Measurements from ENCODE around the gene SLC23A1. TPM values are rescaled to one million over a fixed set of nuclear protein-coding genes. Genes with fewer than 3 reads are reported as not detected.

The SLC23A1 gene
- total and polyA plus RNA-seq, 4 experiments from 2014 or later = not detected

DNA sequence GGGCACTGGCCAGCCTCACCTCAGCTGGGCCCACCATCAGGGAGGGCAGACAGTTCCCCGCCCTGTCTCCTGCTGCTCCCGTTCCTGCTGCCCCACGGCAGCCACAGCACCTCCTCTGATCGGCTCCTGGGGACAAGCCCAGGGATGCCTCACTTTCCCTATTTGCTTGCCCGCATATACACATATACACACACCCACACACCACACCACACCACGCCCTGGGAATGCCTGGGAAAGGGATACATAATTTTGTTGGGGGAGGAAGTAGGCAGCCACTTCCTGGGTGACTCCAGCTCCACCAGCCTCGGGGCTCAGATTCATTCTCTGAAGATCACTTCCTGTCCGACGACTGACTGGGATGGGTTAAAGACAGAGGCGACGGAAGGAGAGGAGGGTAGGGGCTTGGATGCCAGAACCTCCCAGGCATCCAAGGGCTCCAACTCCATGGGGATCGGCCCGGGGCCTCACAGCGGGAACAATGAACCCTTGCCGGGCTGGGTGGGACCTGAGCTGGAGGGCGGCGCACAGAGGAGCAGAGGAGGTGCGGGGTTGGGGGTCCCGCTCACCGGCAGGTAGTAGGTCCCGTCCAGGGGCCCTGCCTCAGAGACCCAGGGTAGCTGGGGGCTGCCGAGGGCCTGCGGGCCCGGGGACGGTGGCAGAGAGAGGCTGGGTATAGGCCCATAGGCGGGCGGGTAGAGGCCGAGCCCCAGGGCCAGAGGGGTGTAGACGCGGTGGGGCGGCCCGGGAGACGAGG lies 8.7 kb upstream of the SLC23A1 start:
- H3K4me1 ChIP-seq (ENCODE audit: insufficient read depth, low read length) = peaks cover 42% of the 10 kb centered on the region
- Mint-ChIP-seq H3K36me3 (no peaks in the 10 kb centered on the region), H3K4me1 (peaks cover 22 to 43% (median 30%) of the 10 kb centered on the region in 4 donors), H3K27me3 (no peaks in the 10 kb centered on the region), H3K9me3 (peaks cover 0 to 2% (median 0%) of the 10 kb centered on the region in 8 donors), H3K4me3 (peak overlapping the region; percentile 66 to 94 (median 80)), H3K27ac (peak overlapping the region; percentile 49 to 96 (median 92))
- no peaks in the 10 kb centered on the region for H3K36me3 ChIP-seq (ENCODE audit: insufficient read depth, low read length)
- peak overlapping the region in 1 of 2 donors; percentile 61 for H3K4me3 ChIP-seq (ENCODE audit: low read length in 2 of 2)
- no peak for DNase-seq
- H3K9me3 ChIP-seq (ENCODE audit: control insufficient read depth in 1 of 2, low read length in 2 of 2) = no peaks in the 10 kb centered on the region
- H3K27me3 ChIP-seq (ENCODE audit: insufficient read depth, low read length) = no peaks in the 10 kb centered on the region
- POLR2A ChIA-PET (ENCODE audit: partially characterized antibody) = interaction anchor here (1.3 to 7.2 kb wide), 4 partner anchors 11 to 98 kb away, joined by 3 to 49 read pairs (median 17); partner anchors contain the start of genes MATR3, PAIP2 and SPATA24
- CTCF ChIA-PET (ENCODE audit: partially characterized antibody) = interaction anchor here (1.1 to 4.1 kb wide), 4 partner anchors 11 to 140 kb away, joined by 3 to 25 read pairs (median 5); partner anchors contain the start of gene SPATA24
- intact Hi-C loops (cut with micrococcal nuclease) = loop anchor here (1.0 to 5.0 kb wide), 4 partner anchors 49 to 140 kb away; partner anchors contain the start of gene MATR3
- H3K27ac ChIP-seq (ENCODE audit: low read depth, low read length) = peak overlapping the region; percentile 39

- no peaks in the 10 kb centered on the region for H3K36me3 ChIP-seq (ENCODE audit: insufficient read depth, low read length)
- H3K9me3 Mint-ChIP-seq = peaks cover 0 to 2% (median 0%) of the 10 kb centered on the region in 8 donors
- no peak for DNase-seq
- ChIA-PET CTCF (ENCODE audit: partially characterized antibody) (interaction anchor here (1.1 to 4.1 kb wide), 3 partner anchors 12 to 140 kb away, joined by 3 to 25 read pairs (median 7); partner anchors contain the start of gene SPATA24), POLR2A (ENCODE audit: partially characterized antibody) (interaction anchor here (0.7 to 7.2 kb wide), 6 partner anchors 11 to 173 kb away, joined by 3 to 49 read pairs (median 8); partner anchors contain the start of genes MATR3, PAIP2 and SPATA24)
- no peak overlapping the region for H3K4me3 ChIP-seq (ENCODE audit: low read length in 2 of 2)
- H3K27me3 Mint-ChIP-seq = no peaks in the 10 kb centered on the region
- peaks cover 45% of the 10 kb centered on the region for H3K4me1 ChIP-seq (ENCODE audit: insufficient read depth, low read length)
- H3K36me3 Mint-ChIP-seq = no peaks in the 10 kb centered on the region
- H3K27ac Mint-ChIP-seq = peak overlapping the region; percentile 49 to 96 (median 92)
- no peaks in the 10 kb centered on the region for H3K9me3 ChIP-seq (ENCODE audit: control insufficient read depth in 1 of 2, low read length in 2 of 2)
- H3K4me3 Mint-ChIP-seq = peak overlapping the region in 7 of 8 donors; percentile 17 to 94 (median 82)
- peaks cover 24 to 50% (median 36%) of the 10 kb centered on the region in 4 donors for H3K4me1 Mint-ChIP-seq
- intact Hi-C loops (cut with micrococcal nuclease) = loop anchor here (5.0 kb wide), 1 partner anchor 119 kb away; no protein-coding TSS in a partner anchor
- H3K27ac ChIP-seq (ENCODE audit: low read depth, low read length) = peak overlapping the region; percentile 44
- no peaks in the 10 kb centered on the region for H3K27me3 ChIP-seq (ENCODE audit: insufficient read depth, low read length)
These were observed 7.8 kb upstream of the SLC23A1 start for GRCh38 chr5:139390639-139391569.

DNA sequence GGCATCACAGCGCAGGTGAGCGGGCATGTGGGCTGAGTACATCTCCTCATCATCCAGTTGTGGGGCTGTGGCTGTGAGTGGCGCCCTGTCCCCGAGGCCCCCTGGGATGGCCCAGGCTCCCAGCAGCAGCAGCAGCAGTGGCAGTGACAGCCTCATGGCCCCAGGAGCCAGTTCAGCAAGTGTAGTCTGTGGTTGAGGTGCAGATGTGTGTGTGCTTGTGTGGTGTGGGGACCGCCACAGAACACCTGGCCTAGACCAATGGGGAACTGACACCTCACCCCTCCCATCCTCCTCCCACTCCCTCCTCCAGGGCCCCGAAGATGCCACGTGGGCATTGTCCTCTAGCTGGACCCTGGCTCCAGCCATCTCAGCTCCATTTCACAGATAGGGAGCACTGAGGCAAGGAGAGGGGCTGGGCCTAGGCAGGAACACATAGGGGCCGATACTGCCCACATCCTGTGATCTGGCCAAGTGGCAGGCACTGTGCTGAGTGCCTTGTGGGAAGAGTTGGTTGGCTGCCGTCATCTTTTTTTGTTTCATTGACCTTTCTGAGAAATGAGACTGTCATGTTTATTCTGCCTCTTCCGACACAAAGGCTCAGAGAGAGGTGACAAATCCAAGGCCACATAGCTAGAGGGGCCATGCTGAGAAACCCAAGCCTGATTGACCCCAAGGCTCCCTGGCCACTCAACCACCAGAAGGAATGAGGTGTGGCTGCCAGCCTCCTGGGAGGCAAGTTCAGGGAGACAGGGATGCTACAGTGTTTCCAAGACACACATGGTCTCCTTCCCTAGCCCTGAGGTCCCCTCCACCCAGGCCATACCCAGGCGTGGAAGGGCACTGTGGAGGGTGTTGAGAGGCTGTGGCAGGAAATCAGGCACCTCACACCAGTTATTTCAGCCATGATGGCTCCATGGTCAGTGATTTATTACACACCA lies 6.9 kb upstream of the SLC23A1 start, which contains the start of gene MZB1:
TSS of gene MZB1 (minus strand) at position 213 of the 938 bp plus-strand sequence. CDS start at position 156, 57 bp downstream.
- H3K27ac ChIP-seq (ENCODE audit: low read depth, low read length) = peak within 1 kb of the TSS; percentile 44
- H3K4me1 Mint-ChIP-seq = peaks cover 34 to 59% (median 45%) of the 10 kb centered on the region in 4 donors

DNA sequence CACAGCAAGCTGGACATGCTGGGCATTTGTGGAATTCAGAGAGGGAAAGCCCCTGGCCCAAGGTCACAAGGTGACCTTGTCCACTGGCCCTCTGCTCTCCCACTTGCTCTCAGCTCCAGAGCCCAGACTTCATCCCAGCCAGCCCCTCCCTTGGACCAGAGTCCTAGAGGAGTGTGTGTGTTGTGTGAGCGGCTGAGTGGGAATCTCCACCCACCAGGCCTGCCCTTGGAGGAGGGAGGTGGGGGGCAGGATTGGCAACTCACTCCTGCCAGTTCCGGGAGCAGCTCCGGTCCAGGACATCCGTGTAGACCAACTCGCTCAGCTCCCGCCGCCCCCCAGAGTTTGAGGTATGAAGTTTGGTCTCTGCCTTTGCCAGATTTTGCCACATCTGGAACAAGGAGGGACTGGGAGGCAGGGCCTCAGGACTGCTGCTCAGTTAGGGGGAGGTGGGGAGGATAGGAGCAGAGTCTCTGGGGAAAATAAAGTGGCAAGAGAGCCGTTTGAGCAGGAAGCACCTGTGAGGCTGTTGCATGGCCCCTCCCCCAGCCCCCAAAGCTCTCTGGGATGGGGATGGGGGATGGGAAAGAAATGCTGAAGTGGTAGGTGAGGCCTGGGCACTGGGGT lies 5.2 kb upstream of the SLC23A1 start:
- Mint-ChIP-seq H3K27me3 (no peaks in the 10 kb centered on the region), H3K36me3 (peaks cover 0 to 1% of the 10 kb centered on the region in 2 donors), H3K4me3 (no peak overlapping the region), H3K9me3 (peaks cover 0 to 2% (median 0%) of the 10 kb centered on the region in 8 donors), H3K4me1 (peaks cover 40 to 66% (median 53%) of the 10 kb centered on the region in 4 donors), H3K27ac (peak overlapping the region in 3 of 7 donors; percentile 17 to 80 (median 30))
- no peak overlapping the region for H3K27ac ChIP-seq (ENCODE audit: low read depth, low read length)
- H3K36me3 ChIP-seq (ENCODE audit: insufficient read depth, low read length) = no peaks in the 10 kb centered on the region
- H3K27me3 ChIP-seq (ENCODE audit: insufficient read depth, low read length) = no peaks in the 10 kb centered on the region
- CTCF ChIA-PET (ENCODE audit: partially characterized antibody) = interaction anchor here (1.5 kb wide), 1 partner anchor 100 kb away, joined by 3 read pairs; no protein-coding TSS in a partner anchor
- no peaks in the 10 kb centered on the region for H3K9me3 ChIP-seq (ENCODE audit: control insufficient read depth in 1 of 2, low read length in 2 of 2)
- intact Hi-C loops (cut with micrococcal nuclease) = no loop called here
- no peak for DNase-seq
- H3K4me1 ChIP-seq (ENCODE audit: insufficient read depth, low read length) = peaks cover 56% of the 10 kb centered on the region
- POLR2A ChIA-PET (ENCODE audit: partially characterized antibody) = interaction anchor here (1.0 to 1.1 kb wide), 2 partner anchors 15 to 46 kb away, joined by 5 to 6 read pairs; partner anchors contain the start of genes PAIP2 and SPATA24
- no peak overlapping the region for H3K4me3 ChIP-seq (ENCODE audit: low read length in 2 of 2)

More for the DNA sequence above, 6.9 kb upstream of the SLC23A1 start, which contains the start of gene MZB1:
- Histone ChIP-seq H3K4me3 (ENCODE audit: low read length in 2 of 2) (no peak within 1 kb of the TSS), H3K27me3 (ENCODE audit: insufficient read depth, low read length) (no peaks in the 10 kb centered on the region), H3K9me3 (ENCODE audit: control insufficient read depth in 1 of 2, low read length in 2 of 2) (no peaks in the 10 kb centered on the region), H3K36me3 (ENCODE audit: insufficient read depth, low read length) (no peaks in the 10 kb centered on the region), H3K4me1 (ENCODE audit: insufficient read depth, low read length) (peaks cover 53% of the 10 kb centered on the region)
- H3K27ac Mint-ChIP-seq = peak within 1 kb of the TSS; percentile 73 to 96 (median 92)
- ChIA-PET CTCF (ENCODE audit: partially characterized antibody) (interaction anchor here (0.6 to 4.1 kb wide), 3 partner anchors 13 to 124 kb away, joined by 3 to 25 read pairs (median 5); partner anchors contain the start of gene SPATA24), POLR2A (ENCODE audit: partially characterized antibody) (interaction anchor here (0.7 to 7.2 kb wide), 5 partner anchors 12 to 174 kb away, joined by 3 to 49 read pairs (median 12); partner anchors contain the start of genes MATR3, PAIP2 and SPATA24)
- intact Hi-C loops (cut with micrococcal nuclease) = loop anchor here (5.0 kb wide), 1 partner anchor 118 kb away; no protein-coding TSS in a partner anchor
- peak; percentile 68 to 79 (median 74) for DNase-seq
- no peaks in the 10 kb centered on the region for H3K36me3 Mint-ChIP-seq
- H3K27me3 Mint-ChIP-seq = no peaks in the 10 kb centered on the region
- peaks cover 0 to 2% (median 0%) of the 10 kb centered on the region in 8 donors for H3K9me3 Mint-ChIP-seq
- peak within 1 kb of the TSS in 5 of 8 donors; percentile 34 to 84 (median 72) for H3K4me3 Mint-ChIP-seq

DNA sequence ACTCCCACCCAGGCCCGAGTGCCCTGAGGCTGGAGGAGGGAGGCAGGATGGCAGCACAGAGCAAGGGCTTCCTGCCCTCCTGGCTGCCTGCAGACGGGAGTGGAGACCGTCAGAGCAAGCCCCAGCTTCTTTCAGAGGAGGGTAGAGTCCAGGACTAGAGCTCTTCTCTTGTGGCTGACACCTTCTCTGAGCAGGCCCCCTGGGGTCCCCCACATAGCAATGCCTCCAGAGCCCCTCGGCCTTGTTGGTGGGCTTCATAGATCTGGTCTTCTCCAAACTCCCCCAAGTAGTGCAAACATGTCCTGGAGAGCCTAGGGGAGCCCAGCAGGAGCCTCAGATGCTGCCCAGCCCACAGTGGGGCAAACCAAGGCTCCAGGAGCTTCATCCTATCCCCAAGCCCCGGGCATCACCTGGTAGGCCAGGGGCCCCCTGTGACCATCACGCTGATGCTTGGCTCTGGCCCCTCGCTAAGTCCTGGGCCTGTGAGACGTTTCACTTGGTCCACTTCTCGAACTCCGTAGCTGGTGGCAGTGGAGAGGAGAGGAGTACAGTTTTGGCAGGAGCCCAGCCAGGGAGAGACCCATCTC lies 4.6 kb upstream of the SLC23A1 start:
- Mint-ChIP-seq H3K4me3 (no peak overlapping the region), H3K36me3 (peaks cover 0 to 1% of the 10 kb centered on the region in 2 donors), H3K9me3 (peaks cover 0 to under 1% (median 0%) of the 10 kb centered on the region in 8 donors), H3K27me3 (no peaks in the 10 kb centered on the region), H3K27ac (peak overlapping the region in 3 of 7 donors; percentile 12 to 83 (median 80)), H3K4me1 (peaks cover 40 to 60% (median 51%) of the 10 kb centered on the region in 4 donors)
- intact Hi-C loops (cut with micrococcal nuclease) = no loop called here
- ChIA-PET CTCF (ENCODE audit: partially characterized antibody) (interaction anchor here (1.5 kb wide), 1 partner anchor 99 kb away, joined by 3 read pairs; no protein-coding TSS in a partner anchor), POLR2A (ENCODE audit: partially characterized antibody) (interaction anchor here (0.6 to 1.1 kb wide), 3 partner anchors 16 to 94 kb away, joined by 3 to 6 read pairs (median 5); partner anchors contain the start of genes MATR3, PAIP2 and SPATA24)
- DNase-seq = no peak
- Histone ChIP-seq H3K27ac (ENCODE audit: low read depth, low read length) (no peak overlapping the region), H3K4me1 (ENCODE audit: insufficient read depth, low read length) (peaks cover 50% of the 10 kb centered on the region), H3K36me3 (ENCODE audit: insufficient read depth, low read length) (no peaks in the 10 kb centered on the region), H3K4me3 (ENCODE audit: low read length in 2 of 2) (no peak overlapping the region), H3K9me3 (ENCODE audit: control insufficient read depth in 1 of 2, low read length in 2 of 2) (no peaks in the 10 kb centered on the region), H3K27me3 (ENCODE audit: insufficient read depth, low read length) (no peaks in the 10 kb centered on the region)
